ENCODE results near the gene C1orf53.
"Not testable (repeated sequence)": the region's sequence is repeated elsewhere in the genome, so short reads cannot be mapped to it uniquely, and the experiment has no call there.

C1orf53 gene

DNA sequence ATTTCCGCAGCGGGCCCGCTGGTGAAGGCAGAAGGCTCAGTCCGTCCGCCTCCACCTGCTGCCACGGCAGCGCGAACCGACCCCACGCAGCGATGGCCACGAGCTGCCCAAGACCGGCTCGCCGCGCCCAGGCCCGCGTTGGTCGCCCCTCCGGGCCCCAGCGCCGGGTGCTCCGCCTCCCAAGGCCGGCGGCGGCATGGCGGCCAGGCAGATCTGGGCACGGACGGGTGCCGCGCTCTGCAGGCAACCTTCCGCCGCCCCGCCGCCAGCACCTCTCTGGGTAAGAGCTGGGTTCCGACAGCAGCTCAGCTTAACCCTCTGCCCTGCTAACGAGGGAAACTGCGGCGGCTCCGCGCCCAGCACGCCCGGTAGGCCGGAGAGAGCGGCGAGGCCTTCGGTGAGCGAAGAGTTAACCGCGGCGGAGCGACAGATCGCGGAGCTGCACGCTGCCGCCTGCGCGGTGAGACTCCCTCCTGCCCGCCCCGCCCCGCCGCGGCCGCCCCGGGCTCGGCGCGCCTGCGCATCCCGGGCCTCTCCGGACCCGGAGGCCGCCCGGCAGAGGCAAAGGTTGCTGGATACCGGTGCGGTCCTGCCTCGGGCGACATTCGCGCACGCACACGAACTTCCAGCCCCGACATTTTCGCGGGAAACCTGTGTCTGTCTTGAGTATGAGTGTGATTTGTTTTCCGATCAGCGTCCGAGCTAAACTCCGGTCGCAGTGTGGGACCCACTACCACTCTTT lies at the start of gene C1orf53:
TSS of gene C1orf53 (plus strand) at position 177 of the 742 bp plus-strand sequence. CDS start at position 197, 20 bp downstream.
- peak; percentile 94 for DNase-seq (ENCODE audit: low spot score)

DNA sequence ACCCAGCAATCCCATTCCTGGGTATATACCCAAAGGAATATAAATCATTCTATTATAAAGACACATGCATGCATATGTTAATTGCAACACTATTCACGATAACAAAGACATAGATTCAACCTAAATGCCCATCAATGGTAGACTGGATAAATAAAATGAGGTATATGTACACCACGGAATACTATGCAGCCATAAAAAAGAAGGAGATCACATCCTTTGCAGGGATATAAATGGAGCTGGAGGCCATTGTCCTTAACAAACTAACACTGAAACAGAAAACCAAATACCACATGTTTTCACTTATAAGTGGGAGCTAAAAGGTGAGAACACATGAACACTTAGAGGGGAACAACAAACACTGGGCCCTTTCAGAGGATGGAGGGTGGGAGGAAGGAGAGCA lies 46.7 kb upstream of the C1orf53 start:
- DNase-seq (ENCODE audit: low spot score), result not testable (repeated sequence)

DNA sequence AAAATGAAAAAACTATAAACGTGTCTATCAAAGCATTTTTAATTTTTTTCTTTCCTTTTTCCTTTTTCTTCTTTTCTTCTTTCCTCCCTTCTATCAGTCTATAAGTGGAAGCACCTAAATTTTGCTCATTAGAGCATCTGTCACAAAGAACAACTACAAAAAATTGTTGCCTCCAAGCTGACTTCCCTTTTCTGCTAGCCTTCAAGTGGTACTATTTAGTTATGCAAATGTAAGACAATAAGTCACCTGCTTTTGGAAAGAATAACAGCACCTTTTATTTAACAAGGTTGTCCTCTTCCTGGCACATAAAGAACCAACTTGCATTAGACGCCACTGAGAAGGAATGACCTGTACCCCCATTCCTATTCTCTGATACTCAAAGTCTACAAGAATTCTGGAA lies 45.0 kb upstream of the C1orf53 start:
- DNase-seq (ENCODE audit: low spot score), result no peak

DNA sequence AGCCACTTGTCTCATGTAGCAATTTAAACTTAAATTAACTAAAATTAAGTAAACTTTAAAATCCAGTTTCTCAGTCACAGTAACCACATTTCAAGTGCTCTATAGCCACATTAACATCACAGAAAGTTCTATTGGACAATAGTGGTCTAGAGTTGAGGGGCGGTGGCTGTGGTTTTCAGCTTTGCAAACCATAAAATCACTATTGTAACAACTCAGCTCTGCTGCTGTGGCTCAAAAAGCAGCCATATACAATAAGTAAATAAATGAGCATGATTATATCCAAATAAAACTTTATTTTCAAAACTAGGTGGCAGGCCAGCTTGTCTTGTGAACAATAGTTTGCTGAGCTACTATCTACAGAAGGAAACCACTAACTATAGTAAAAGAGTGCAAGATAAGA lies 43.4 kb upstream of the C1orf53 start:
- DNase-seq (ENCODE audit: low spot score), result no peak

DNA sequence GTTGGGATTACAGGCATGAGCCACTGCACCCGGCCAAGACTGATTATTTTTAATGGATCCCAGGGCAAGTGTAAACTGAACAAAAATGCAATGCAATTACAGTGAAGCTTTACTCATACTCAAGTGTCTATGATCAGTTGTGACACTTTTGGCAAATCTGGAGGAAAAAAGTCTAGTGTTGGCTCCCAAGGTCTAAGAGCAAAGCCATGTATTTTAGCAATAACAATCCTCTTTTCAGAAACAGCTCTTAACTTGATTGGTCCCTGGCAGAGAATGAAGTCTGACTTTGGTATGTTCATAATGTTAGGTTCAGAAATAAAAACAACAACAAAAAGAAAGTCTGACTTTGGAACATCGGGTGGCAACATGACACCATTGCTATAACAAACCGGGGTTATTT lies 40.2 kb upstream of the C1orf53 start:
- no peak for DNase-seq (ENCODE audit: low spot score)

DNA sequence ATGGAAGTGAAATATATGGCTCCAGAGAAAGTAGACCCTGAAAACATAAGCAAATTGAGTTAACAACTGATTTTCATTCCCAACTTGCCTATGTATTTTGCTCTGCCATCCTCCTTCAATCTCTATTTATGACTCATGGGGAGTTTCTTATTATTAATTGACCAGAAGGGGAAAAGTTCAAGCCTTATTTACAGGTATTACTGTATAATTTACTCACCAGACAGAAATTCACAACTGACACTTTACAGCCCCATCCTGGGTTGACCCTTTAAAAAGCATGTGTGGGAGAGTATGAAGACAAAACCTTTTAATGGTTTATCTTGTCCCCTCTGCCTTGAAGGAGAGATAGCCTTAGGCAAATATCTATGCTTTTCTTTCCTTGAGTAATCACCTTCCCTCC lies 39.8 kb upstream of the C1orf53 start:
- DNase-seq (ENCODE audit: low spot score), result no peak

DNA sequence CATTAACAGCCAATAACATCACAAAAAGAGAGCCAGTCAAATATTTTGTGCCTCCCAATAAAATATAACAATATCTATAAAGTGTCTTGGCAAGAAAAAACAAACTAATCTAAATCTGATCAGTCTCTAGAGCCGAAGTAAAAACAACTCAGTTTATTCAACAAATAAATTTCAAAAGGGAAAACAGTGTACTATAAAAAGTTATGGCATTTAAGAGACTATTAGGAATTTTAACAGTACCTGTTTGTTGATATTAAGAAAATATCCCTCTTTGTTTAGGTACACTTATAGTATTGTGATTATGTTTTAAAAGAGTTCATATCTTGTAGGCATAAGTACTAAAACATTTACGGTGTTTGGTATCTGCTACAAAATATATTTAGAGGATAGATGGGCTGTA lies 36.6 kb upstream of the C1orf53 start:
- no peak for DNase-seq (ENCODE audit: low spot score)

DNA sequence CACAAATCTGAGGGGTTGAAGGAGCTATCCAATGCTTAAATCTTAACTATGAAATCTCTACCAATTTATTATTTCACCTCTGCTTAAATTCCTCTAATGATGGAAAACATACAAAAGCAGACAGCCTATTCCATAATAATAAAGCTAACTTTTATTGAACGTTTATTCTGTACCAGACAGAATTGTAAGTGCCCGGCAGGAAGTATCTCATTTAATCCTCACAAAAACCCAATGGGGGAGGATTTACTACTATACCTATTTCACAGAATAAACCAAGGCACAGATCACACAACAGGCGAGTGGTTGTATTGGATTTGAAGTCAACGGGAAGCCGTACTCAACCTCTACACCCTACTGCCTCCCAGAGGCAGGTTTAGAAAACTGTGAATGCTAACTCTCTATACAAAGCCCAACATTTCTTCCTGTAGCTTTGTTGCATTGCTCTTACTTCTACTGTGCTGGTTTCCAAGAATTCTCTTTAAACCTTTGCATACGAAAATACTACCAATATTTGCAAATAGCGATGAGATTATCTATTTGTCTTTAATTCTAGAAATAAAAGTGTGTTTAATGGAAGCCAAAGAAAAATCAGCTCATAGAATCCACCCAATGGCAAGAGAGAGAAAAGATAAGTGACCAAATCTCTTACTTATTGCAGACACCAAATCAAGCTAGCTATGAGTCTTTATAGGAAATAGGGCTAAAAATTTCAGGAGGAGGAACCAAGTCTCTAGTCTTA lies 33.5 kb upstream of the C1orf53 start:
- peak; percentile 25 for DNase-seq (ENCODE audit: low spot score)

DNA sequence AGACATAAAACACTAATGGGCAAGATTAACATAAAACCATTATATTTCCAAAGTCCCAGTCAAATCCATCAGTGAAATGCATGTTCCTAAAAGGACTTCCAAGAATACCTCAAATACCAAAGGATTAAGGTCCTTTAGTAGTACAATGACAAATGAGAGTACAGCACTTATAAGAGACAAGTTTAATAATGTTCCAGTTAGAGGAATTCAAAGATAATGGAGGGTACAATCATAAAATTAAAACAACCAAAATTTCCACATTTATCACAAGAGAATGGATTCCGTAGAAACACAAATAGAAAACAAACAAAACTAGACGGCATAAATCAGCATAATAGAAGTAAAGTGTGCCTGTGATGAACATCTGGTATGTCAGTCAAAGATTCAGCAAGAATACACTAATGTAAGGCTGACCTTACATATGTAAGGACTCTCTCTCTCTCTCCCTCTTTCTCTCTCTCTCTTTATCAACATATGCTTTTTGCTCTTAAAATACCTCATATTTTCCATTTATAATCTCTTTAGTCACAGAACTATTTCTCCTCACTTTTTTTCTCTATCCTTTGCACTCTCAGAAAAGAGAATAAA lies 32.8 kb upstream of the C1orf53 start:
- no peak for DNase-seq (ENCODE audit: low spot score)

DNA sequence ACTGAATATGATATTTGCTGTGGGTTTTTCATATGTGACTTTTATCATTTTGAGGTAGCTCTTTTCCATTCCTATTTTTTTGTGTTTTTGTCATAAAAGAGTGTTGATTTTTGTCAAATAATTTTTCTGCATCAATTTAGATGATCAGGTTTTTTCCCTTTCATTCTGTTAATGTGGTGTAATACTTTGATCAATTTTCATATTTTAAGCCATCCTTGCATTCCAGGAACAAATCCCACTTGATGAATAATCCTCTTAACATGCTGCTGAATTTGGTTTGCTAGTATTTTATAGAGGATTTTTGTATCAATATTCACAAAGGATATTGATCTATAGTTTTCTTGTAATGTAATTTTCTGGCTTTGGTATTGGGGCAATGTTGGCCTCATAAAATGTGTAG lies 25.5 kb upstream of the C1orf53 start:
- no peak for DNase-seq (ENCODE audit: low spot score)

DNA sequence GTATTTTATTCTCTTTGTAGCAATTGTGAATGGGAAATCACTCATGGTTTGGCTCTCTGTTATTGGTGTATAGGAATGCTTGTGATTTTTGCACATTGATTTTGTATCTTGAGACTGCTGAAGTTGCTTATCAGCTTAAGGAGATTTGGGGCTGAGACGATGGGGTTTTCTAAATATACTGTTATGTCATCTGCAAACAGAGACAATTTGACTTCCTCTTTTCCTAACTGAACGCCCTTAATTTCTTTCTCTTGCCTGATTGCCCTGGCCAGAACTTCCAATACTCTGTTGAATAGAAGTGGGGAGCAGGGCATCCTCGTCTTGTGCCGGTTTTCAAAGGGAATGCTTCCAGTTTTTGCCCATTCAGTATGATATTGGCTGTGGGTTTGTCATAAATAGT lies 22.0 kb upstream of the C1orf53 start:
- not testable (repeated sequence) for DNase-seq (ENCODE audit: low spot score)

DNA sequence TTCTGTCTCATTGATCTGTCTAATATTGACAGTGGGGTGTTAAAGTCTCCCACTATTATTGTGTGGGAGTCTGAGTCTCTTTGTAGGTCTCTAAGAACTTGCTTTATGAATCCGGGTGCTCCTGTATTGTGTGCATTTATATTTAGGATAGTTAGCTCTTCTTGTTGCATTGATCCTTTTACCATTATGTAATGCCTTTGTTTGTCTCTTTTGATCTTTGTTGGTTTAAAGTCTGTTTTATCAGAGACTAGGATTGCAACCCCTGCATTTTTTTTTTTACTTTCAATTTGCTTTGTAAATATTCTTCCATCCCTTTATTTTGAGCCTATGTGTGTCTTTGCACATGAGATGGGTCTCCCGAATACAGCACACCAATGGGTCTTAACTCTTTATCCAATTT lies 20.2 kb upstream of the C1orf53 start:
- not testable (repeated sequence) for DNase-seq (ENCODE audit: low spot score)

DNA sequence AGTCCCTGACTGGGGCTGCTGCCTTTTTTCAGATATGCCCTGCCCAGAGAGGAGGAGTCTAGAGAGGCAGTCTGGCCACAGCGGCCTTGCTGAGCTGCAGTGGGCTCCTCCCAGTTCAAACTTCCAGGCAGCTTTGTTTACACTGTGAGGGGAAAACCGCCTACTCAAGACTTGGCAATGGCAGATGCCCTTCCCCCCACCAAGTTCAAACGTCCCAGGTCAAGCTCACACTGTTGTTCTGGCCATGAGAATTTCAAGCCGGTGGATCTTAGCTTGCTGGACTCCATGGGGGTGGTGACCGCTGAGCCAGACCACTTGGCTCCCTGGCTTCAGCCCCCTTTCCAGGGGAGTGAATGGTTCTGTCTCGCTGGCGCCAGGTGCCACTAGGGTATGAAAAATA lies 18.3 kb upstream of the C1orf53 start:
- DNase-seq (ENCODE audit: low spot score), result no peak

DNA sequence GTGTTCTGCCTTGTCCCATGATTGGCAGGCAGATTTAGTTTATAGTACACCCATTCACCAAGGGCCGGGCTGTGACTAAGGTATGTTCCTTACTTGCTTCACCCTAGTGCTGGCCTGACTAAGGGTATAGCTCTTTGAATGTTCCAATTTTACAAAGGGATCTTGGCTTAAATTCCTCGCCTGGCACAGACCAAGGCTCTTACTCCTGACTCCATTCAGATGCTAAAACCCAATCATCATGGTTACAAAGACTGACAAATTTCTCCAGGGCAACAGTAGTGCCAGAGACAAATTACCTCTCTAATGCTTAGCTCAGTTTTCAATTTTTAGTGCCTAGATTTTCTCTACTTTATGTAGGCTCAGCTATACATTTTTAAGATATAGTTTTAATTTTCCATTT lies 11.5 kb upstream of the C1orf53 start:
- peak; percentile 49 for DNase-seq (ENCODE audit: low spot score)

DNA sequence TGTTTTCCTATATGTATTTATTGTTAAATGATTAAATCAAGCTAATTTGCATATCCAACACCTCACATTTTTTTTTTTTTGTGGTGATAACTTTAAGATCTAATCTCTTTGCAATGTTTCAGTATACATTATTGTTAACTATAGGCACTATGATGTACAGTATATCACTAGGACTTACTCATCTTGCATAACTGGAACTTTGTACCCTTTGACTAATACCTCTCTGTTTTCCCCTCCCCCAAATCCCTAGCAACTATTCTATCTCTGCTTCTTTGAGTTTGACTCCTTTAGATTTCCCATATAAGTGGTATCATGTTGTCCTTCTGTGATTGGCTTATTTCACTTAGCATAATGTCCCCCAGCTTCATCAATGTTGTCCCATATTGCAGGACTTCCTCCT lies 9.7 kb upstream of the C1orf53 start:
- no peak for DNase-seq (ENCODE audit: low spot score)

DNA sequence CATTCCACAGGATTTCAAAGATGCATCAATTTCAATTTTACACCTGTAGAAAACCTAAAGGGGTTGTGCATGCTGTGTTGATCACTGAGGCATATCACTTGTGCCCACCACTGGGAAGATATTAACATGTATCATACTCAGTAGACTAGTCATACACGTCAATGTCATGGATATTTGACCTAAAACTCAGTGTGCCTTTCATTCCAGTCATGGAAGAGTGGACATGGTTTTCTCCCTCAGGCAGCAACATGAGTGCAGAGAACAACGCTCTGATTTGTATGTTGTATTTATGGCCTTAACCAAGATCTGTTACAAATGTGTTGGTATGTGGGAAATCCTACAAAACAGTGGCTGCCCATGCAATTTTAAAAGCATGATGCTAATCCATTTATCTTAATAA lies 6.1 kb upstream of the C1orf53 start:
- DNase-seq (ENCODE audit: low spot score), result no peak

DNA sequence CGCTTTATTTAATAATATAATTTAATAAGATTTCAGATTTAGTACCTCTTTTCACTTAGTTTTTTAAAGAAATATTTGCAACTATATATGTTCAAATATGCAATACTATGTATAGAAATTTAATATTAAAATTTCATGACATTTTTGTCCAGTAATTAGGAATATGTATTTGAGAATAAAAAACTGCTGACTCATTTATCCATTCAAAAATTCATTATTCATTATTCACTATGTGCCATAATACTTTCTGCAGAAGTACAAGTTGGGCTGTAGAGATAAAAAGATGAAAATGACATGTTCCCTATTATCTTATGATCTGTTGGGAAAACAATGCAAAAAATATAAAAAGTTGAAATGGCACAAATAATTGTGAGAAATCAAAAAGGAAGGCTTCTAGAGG lies 3.4 kb upstream of the C1orf53 start:
- DNase-seq (ENCODE audit: low spot score), result no peak

DNA sequence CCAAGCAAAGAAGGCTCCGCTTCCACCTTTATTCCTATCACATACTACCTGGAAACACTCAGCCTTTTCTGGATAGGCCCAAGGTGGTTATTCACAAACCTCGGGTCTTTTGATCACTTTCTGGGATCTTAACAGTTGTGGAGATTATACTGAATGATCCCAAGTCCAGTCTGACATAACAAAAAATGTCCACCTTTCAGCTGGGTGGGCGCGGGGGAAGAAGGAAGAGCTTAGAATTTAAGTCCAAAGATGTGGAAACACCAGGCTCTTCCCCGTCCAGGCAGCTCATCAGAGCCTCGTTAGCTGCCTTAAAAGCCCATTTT lies 338 bp upstream of the C1orf53 start:
- DNase-seq (ENCODE audit: low spot score), result no peak

DNA sequence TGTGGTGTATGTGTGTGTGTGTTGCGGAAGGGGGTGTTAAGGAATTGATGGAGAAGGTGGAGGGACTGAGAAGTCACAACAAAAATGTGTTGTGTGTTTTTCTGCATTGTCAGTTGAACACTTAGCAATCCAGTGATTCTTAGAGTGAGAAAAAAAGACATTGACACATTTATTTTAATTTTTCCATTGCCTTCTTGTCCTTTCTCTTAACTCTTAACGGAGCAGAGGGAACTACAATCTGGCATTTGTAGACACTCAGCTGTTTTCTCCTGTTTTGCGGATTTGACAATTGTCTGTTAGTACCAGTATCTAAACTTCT lies 725 bp downstream of the C1orf53 start:
- no peak for DNase-seq (ENCODE audit: low spot score)

DNA sequence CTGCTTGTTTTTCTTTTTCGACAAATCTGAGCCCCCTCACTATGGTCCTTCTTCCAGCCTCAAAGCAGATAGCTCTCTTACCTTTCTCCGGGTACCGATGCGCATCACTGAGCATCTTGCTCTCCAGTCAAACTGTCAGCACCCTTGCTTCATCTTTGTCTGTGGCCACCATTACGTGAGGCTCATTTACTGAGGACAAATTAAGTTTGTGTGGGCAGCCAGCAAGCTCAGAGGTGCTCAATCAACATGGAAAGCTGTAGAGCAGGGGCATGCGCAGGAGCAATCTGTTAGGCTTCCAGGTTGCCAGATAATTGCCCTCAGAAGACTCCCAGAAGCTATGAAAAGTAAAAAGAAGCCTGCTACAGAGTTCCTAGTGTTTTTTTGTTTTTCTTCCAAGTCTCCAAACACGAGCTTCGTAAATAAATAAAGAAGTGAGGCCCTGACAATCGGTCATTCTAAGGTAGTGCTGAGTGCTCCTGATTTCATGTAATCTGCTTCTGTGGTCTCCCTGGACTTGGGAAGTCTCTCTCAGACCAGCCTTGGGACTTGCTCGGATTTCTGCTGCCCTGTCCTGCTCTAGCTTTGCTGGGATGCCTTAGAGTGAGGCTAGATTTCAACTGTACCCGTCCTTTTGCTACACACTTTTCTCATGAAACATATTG lies 1.8 kb downstream of the C1orf53 start:
- no peak for DNase-seq (ENCODE audit: low spot score)

DNA sequence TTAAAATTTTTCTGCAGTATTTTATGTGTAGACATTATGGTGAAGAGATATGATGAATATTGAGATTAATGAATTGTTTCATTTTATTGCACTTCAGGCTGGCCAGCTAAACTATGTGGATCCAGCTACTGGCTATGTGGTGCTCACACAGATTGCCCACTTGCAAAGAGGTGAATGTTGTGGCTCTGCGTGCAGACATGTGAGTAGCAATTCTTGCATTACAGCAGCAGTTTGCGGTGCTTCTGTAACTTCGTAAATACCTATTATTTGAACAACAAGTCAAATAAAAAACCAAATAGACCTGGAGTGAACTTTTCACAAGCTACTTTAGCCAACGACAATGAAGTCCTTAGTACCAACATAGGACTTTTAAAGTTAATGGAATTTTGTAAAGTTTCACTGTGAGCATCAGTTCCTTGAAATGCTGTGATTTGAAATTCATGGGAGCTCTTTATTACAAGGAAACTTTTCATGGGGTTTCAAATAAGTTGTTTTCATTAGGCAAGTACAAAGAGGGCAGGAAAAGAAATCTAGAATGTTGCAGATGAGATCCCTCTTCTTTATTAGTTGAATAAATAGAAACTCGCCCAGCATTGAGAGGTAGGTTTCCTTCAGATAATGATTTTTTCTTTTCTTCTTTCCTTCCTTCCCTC lies 3.4 kb downstream of the C1orf53 start:
- DNase-seq (ENCODE audit: low spot score), result no peak

DNA sequence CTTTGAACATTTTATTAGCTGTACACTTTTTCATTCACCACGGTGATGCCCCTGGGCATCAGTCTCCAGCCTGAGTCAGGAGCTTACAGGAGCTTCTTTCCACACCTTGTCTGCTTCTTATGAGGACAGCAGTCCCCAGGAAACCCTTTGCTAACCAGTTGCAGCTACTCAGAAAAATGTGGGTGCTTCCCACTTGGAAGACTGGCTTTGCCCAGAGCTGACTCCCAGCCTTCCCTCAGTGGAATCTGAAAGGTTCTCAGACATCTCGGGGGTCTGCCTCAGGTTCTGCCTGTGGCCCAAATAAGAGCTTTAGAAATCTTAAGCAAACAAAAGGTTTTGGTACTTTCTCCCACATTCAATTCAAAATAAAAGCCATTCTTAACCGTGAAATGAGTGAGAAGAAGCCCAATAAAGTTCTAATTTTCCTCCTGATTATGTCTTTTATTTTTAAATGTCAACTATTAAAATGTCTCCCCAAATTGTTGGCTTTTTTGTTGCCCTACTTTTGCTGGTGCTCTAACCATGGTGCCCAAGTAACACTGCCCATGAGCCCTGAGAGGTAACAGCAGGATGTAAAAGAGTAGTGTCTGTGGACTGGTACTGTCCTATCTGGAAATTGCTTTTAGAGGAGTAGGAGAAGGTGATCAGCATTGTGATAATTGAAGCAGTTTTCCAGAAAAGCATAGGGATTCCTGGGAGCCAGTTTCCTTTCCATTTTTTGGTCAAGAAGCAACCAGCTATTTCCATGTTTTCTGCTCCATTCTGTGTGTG lies 5.6 kb downstream of the C1orf53 start:
- no peak for DNase-seq (ENCODE audit: low spot score)
